DMS53 (cell line): ENCODE data around the gene CDH4.

Source experiments
- DNase-seq: peaks from one replicate; lab custom pipeline; 2025; lab: John Stamatoyannopoulos, UW

The CDH4 gene

DNA sequence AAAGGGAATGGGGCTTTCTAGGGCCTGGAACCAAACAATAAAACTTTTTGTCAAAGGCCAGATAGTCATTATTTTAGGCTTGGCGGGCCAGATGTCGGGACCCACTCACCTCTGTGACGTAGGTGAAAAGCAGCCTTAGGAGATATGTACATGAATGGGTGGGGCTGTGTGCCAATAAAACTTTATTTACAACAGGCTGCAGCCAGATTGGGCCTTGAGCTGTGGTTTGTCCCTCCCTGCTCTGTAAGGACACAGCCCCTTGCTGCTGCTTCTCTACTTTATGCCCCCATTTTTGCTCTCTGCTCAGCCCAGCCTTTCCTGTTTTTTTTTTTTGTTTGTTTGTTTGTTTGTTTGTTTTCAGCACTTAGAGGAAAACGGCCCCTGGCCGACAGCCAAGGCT is 32.7 kb downstream of the CDH4 start:
- DNase-seq: no peak

DNA sequence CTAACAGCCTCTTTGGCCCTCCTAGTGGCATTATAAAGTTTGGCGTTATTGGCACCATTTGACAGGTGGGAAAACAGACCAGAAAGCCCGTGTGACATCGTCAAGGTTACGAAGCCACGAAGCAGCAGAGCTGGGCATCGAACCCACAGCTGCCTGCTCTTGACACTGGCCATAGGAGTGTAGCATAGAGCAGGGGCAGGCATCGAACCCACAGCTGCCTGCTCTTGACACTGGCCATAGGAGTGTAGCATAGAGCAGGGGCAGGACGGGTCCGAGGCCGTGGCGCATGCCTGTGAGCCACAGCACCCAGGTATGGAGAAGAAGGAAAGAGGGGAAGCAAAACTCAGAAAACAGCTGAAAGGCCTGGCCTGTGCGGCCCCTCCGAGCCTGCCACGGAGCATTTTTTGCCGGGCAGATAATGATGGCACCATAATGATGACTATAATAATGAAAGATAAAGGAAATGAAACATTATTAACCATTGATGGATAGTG is 33.1 kb downstream of the CDH4 start:
- DNase-seq: no peak

DNA sequence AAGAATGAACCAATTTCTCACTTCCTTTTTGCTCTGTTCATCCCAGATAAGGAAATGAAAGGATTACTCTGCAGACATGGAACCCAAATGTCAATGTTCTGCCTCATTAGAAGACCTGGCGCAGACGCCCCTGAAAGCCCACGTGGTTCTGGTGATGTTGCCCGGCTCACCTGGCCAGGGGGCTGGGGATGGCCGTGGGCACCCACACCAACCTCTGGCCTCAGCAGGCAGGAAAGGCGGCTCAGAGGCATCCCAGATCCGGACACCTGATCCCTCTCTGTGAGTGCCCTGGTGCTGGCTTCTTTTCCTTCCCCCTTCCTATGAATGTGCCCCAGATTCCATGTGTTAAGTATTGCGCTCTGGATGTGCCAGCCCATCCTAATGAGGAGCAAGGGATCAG is 33.6 kb downstream of the CDH4 start:
- DNase-seq: no peak

DNA sequence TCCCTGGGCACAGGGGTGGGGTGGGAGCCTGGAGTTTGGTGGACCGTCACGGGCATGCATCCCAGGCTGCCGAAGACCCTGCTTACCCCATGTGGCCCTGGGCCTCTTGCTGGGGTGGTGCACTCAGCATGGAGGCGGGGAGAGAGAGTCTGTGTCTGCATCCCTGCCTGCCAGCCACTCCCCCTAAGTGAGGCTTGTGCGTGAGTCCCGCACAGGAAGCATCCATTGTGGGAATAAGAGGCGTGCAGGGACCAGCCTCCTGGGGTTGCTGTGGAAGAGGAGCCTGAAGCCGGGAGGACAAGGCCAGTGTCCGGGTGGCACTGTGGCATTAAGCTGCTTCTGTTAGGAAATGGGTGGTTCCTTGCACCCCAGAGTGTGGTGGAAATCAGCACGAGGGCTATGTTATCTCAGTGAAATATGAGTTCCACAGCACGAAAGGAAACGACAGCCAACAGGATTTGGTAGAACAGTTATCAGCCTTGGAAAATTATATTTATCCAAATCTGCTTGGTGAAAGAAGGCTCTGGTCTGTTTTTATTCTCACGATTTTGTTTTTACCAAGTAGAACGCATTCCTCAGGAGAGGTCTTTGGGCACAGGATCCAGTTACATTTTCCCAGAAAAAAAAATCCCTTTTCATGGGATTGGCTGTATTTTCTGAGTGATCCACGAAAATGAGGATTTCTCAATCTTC is 35.7 kb downstream of the CDH4 start:
- no peak for DNase-seq

- no peak for DNase-seq
These were observed 36.3 kb downstream of the CDH4 start for GRCh38 chr20:61288331-61288784.

DNA sequence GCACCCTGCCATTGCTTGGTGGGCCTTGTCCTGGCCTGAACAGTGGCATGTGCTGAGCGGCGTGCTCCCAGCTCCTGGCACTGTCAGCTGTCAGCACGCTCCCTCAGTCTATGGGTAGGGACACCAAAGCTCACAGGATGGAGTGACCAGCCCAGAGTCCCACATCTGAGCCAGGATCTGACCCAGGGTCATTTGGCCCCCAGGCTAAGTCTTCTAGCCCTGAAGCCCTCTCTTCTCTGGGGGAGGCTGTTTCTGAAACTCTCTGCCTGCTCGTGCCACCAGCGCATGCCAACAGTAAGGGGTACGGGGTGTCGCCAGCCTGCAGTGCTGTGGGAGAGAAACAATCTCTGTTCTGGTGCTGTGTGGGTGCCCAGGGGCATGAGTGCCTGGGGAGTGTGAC is 37.1 kb downstream of the CDH4 start:
- DNase-seq: no peak

- DNase-seq: no peak
These were observed 38.7 kb downstream of the CDH4 start for GRCh38 chr20:61290721-61291120.

- no peak for DNase-seq
These were observed 39.2 kb downstream of the CDH4 start for GRCh38 chr20:61291166-61291829.

GRCh38 chr20:61292391-61292790 is 40.3 kb downstream of the CDH4 start:
- no peak for DNase-seq

GRCh38 chr20:61292821-61293612 is 41.0 kb downstream of the CDH4 start:
- DNase-seq: no peak

- no peak for DNase-seq
These were observed 41.9 kb downstream of the CDH4 start for GRCh38 chr20:61293951-61294350.

DNA sequence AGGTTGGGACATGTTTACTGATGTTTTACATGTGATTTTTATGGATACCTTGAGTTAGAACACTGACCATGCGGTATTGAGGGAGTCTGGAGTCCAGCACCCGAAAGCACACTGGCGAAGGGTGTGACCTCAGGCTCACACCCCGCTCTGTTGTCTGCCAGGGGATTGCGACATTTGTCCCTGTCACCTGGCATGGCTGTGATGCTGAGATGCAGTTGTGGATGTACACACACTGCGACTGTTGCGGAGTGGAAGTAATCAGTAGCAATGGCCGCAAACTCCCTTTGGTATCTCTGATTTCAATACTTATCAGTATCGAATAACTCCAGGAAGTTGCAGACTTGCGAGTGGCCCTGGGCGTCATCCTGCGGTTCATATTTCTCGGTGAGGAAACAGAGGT is 43.2 kb downstream of the CDH4 start:
- no peak for DNase-seq

DNA sequence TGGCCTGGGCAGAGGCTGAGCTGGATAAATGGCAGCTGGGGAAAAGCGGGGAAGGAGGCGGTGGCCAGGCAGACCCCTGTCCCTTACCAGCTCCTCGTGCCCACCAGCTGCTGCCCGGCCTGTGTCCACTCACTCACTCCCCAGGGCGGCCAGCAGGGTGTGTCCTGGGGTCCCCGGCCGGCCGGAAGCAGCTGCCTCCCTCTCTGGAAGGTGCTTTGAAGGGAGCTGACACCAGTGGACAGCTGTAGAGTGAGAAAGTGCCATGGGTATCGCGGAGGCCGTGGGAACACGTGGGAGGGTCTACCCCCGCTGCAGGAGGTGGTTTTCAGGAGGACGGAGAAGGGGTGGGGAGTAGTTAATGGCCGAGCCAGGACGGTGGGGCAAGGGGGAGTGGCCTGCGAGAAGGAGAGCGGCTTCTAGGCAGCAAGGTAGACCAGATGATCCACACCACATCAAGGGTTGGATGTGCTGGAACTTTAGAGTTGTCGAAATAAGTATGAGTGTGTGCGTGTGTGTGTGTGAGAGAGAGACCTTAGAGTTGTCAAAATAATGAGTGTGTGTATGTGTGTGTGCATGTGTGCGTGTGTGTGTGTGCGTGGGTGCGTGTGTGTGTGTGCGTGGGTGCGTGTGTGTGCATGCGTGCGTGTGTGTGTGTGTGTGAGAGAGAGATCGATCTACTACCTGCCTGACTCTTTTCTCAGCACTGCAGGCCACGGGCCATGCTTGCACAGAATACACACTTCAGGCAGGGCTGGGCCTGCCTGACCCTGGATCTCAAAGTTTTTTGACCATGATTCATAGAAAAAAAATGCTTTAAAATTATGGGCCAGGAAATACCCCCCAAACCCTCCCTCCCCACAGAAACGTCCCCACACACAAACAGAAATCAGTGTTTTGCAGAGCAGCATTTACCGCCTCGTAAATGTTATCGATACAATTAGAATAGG is 43.9 kb downstream of the CDH4 start:
- DNase-seq: no peak

DNA sequence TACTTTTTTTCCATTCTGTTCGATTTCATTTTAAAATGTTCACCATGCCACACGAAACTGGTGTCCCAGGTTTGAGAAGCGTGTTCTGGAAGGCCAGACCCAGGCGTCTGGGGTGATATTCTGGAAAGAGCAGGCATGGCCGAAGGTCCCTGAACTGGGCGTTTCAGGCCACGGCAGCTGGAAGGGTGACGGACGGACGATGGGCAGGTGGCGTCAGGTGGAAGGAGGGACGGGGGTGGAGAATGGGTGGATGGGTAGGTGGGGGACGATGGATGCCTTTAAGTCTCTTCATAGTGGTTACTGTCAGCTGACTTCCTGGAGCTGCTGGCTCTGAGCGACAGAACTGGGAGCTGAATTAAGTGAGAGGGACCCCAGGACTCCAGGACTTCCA is 44.6 kb downstream of the CDH4 start:
- DNase-seq: no peak

GRCh38 chr20:61297491-61297890 is 45.4 kb downstream of the CDH4 start:
- DNase-seq: no peak

- DNase-seq: no peak
These were observed 45.9 kb downstream of the CDH4 start for GRCh38 chr20:61297986-61298385.

DNA sequence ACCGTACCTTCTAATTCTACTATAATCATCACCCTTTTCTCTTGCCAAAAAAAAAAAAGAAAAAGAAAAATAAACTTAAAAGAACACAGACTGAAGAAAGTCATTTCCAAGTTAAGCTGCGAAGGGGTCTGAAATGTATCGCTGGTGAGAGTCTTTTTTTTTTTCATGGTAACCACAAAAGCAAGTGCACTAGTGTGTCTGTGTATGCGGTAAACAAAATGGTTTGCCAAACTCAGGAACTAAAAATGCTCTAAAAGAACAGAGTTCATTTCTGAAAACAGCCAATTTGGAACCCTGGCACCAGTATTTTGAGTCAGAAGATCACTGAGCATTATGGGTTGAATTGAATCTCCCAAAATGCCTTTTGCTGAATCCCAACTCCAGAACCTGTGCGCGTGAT is 46.6 kb downstream of the CDH4 start:
- DNase-seq: no peak

- no peak for DNase-seq
These were observed 47.0 kb downstream of the CDH4 start for GRCh38 chr20:61299104-61299503.

DNA sequence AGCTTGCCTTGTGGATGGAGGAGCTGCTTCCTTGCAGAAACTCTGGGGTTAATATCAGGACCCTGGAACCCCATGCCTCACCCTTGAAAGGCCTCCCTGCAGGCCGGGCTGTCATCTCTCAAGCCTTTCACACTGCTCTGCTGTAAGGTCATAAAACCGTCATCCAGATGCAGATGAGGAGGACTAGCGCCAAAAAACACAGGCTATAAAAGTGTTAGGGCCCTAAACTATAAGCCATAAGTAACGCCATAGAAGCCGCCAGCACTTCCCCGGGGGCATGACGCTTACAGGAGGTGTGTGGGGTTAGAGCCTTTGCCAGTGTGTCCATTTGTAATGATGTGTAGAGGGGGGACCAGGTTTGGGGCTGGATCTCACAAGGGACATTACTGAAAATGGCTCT is 47.6 kb downstream of the CDH4 start:
- no peak for DNase-seq

DNA sequence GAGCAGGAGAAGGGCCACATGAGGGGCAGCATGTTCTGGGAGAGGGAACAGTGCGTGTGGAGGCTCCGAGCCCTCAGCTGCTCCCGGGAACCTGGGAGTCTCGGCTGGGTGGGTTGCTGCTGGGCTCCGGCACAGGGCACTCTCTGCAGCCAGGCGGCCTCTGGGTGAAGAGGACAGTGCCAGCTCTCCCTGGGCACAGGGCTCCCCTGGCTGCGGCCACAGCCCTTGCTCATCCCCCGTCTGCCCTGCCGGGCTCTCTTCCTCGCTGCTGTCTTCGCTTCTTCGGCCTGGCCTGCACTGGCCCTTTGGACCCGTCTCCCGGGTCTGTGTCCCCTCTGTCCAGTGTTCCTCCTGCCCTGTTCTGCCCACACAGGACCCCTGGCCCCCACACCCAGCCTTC is 48.2 kb downstream of the CDH4 start:
- no peak for DNase-seq

DNA sequence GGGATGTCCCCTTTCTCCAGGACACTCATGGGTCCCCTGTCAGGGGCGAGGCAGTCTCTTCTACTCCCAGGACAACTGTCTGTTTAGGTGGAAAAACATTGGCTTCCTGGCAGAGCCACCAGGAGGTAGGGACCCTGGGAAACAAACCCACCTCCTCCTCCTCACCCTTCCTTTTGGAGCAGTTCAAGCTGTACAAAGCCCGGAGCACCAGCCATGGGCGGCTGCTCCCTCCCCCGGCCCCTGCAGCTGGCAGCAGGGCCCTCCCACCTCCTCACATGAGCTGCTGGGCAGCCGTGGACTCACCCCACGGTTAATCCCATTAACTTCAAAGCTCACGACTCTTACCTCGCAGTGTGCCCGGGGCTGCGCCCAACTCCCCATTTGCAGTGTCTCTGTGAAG is 48.6 kb downstream of the CDH4 start:
- DNase-seq: no peak
